HG02798 (cell line): ENCODE data around the gene PPP2R2B.
"Not testable (repeated sequence)": the region's sequence is repeated elsewhere in the genome, so short reads cannot be mapped to it uniquely, and the experiment has no call there.

ENCODE experiments used
- ATAC-seq: cut with Tn5 transposase; IDR thresholded peaks from one replicate; pipeline ENCODE4 v1.9.1; 2021; ENCODE audit warnings: mild to moderate bottlenecking; ENCODE audit not compliant: unreplicated experiment, poor library complexity

Gene PPP2R2B

DNA sequence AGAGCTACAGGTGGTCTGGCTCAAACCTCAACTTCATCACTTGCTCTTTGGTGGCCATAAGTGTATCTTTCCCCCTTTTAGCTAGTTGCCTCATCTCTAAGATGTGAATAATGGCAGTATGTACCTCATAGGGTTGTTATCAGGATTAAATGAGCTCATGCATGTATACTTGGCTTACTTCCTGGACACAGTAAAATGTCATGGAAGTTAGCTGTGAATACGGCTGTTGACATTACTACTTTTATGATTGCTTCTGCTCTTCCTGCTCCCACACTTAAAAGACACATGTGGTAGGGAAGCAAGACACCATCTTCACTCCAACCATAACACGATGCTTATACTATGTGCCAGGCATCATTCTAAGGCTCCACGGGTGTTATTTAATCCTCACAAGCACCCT, 248.1 kb downstream of the PPP2R2B start:
- ATAC-seq: no peak

DNA sequence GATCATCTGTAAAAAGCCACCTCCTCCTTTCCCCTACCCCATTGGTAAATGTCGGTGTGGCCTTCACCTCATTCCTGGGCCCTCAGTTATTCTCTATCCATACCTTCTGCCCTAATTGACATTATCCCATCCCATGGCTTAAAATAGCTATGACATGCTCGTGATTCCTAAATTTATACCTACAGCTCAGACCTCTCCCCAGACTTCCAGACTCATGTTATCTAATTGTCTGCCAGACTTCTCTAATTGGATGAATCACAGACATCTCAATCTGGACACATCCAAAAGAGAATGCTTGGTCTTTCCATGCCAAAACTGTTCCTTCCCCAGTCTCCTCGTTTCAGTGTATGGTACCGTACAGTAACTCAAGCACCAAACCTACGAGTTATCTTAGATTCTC, 249.6 kb downstream of the PPP2R2B start:
- no peak for ATAC-seq

DNA sequence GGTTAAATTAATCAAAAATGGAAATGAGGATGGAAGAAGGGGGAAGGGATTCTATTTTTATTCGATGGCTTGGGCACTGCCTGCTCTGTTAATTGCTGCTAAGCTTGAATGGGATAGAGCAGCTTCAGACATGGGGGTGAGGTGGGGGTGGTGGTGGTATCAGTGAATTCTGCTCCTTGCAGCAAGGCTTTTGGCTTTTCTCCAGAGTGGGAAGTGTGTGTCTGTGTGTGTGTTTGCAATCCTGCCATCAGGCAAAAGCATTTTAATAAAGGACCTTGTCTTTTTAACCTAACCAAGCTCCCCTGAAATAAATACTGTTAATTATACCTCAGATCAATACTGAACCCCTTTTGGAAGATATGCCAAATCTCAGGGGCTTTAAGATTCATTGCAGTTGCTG, 251.6 kb downstream of the PPP2R2B start:
- ATAC-seq: no peak

DNA sequence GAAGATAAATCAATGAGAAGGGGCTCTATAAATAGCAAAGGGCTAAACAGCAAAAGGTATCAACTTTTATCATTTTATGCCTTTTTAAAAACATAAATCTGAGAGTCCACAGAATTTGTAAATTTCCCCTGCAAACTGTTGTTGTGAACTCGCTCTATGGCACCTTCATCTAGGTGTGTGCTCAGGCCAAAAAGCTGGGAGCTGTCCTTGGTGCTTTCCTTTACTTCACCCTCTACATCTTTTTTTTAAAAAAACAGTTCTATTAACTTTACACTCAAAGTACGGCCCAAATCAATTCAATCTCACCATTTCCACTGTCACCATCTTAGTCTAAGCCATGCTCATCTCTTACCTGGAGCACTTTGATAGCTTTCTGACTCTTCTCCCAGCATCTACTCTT, 254.4 kb downstream of the PPP2R2B start:
- ATAC-seq: no peak

DNA sequence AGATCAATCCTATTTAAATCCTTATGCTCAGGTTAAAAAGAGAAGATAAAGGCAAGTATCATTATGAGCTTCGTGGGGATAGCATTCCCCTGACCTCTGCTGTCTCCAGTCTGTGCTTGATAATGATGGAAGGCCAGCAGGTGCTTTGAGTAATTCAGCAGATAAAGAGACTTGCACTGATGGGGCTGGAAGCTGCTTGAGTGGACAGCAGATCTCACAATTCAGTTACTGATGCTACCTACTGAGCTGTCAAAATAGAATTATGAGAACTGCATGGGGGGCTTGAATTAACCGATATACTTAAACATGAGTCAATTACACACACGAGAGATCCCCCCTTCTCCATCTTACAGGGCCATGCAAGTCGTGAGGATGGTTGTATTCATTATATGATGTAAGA, 254.9 kb downstream of the PPP2R2B start:
- no peak for ATAC-seq

DNA sequence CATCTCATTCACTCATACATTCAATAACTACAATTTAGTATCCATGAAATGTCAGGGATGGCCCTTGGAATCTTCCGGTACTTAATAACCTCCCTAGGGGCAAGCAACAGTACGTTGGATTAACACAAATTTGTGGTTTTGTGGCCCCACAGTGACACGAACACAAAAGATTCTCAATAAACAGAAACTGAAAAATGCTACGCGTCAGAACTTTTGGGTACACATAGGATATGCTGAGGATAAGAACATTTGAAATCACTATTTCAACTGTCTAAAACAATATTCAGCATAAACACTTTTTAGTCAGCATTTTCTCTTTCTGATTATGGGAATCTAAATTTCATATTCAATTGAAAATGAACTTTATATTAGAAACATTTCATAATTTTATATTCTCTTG, 255.5 kb downstream of the PPP2R2B start:
- no peak for ATAC-seq

DNA sequence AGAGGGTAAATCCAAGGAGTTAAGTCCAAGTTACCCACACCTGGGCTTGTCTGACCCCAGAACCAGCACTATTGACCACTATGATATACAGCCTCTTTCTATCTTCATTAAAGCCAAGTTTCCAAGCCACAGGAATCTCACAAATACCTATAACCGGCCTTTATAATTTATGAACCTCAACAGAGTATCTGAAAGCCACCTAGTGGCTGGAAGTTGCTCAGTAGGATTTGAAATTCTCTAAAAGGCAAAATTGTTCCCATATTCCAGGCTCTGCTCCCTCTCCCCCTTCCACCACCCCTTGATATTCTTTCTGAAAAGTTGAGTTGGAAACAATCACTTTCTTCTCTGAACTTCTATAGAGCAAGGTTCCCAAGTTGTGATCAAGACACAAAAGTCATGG, 256.2 kb downstream of the PPP2R2B start:
- no peak for ATAC-seq

DNA sequence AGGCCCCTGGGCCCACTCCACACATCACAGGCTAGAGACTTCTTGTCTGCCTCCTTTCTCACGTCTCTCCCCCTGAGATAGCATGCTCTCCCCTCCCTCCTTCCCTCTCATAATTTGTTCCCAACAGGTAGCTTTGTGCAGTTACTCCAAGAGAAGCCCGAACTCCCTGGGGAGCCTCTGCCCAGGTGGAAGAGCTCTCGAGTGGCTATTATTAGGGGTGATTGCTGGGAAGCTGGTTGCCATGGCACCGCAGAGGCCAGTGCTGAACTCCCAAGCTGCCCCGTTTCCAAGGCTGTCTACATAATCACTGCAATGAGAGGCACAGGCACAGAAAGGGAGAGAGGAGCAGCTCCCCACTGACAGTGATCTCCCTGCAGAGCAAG, 257.9 kb downstream of the PPP2R2B start:
- ATAC-seq: no peak

DNA sequence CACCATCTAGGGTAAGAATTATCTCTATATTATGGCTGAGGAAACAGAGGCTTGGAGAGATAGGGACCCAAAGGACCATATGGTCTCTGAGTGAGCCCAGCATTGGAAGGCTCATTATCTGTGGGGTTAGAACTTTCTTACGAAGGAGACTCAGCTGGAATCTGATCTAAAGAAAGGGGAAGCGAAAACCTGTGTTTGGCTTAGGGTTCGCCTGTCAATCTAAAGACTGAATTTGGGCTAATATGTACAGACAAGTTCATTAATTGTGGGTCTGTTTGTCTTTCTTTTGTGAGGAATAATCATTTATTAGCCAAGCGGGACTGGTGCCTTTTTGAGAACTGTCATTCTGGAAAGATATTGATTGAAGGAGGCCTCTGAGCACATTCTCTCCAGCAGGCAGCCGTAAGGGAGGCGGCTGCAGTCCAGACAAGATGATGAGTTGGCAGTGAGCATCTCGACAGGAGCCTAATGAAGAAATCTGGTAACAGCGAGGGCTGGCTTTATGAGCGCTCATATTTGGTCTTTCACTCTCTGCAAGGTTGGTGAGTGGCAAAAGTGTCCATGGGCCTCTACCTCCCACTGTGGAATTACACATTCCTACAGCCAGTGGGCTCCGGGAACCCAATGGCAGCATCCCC, 258.4 kb downstream of the PPP2R2B start:
- ATAC-seq: no peak

DNA sequence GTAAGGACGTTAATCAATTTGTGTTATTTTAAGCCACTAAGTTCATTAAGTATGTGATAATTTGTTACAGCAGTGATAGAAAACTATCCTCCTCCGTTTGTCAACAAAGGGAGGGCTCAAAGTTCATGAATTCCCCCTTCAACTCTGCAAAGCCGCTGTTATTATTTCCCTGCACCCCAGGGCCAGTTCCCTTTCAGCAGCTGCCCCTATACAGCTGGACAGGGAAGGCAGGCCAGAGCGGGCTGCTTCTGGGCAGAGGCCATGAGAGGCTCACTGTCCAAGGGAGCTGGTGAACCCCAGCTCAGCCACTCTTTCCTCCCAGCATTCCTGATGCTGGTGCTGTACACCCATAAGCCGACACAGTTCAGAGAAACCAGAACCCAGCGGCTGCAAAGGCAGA, 260.1 kb downstream of the PPP2R2B start:
- ATAC-seq: no peak

DNA sequence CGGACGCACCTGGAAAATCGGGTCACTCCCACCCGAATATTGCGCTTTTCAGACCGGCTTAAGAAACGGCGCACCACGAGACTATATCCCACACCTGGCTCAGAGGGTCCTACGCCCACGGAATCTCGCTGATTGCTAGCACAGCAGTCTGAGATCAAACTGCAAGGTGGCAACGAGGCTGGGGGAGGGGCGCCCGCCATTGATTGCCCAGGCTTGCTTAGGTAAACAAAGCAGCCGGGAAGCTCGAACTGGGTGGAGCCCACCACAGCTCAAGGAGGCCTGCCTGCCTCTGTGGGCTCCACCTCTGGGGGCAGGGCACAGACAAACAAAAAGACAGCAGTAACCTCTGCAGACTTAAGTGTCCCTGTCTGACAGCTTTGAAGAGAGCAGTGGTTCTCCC, 268.8 kb downstream of the PPP2R2B start:
- not testable (repeated sequence) for ATAC-seq

DNA sequence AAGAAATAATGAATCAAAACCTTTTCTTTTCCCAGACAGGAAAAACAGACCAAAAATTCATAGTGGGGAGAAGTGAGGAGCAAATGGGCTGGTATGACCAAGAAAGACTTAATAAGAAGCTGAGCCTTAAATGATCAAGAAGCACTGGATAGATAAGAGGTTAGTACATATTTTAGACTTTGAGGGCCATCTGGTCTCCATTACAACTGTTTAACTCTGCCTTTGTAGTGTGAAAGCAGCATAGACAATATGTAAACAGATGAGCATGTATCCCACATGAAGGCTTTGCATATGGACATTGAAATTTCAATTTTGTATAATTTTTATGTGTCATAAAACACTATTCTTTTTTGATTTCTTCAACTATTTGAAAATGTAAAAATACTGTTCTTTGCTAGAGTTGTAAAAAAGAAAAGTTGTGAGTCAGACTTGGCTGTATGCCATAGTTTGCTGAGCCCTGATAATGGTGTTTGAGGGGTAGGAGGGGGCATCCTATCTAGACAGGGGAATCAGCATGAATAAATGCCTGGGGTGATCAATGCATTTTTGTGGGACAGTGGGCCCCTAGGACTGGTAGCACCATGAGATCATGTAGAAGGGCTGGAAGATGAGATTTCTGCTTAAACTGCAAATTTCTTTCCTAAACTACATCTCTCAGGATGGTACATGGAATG, 270.8 kb downstream of the PPP2R2B start:
- no peak for ATAC-seq

DNA sequence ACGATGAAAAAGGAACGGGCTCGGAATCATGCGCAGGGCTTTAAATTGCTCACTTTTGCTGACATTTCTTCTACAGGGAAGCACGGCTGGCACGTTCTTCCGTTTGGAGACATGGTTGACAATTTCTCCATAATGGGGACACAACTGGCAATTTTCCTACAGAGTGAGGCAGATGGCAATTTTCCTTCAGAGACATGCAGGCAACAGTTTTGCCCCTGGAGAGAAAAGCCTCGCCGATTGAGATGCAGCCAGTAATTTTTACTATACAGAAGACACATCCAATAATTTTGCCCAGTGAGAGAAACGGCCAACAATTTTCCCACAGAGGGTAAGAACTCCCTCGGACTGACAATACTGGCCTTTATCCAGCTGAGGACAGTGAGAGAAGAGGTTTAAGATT, 271.7 kb downstream of the PPP2R2B start:
- ATAC-seq: no peak

DNA sequence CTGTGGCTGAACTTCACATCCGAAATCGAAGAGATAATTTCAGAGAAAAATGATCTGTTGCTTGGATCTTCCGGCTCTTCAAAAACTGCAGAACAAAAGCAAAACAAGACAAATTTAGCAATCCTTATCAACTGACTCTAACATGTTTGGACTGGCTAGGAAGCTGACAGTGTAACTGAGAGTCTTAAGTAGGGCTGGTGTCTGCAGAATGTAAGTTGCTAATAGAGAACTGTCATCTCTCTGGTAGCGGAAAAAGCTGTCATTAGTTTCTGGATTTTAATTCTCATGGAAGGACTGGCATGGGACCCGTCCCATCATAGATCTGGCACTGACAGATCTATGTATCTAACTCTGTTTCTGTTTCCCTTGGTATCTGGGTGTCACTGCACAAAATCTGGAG, 278.2 kb downstream of the PPP2R2B start:
- no peak for ATAC-seq

DNA sequence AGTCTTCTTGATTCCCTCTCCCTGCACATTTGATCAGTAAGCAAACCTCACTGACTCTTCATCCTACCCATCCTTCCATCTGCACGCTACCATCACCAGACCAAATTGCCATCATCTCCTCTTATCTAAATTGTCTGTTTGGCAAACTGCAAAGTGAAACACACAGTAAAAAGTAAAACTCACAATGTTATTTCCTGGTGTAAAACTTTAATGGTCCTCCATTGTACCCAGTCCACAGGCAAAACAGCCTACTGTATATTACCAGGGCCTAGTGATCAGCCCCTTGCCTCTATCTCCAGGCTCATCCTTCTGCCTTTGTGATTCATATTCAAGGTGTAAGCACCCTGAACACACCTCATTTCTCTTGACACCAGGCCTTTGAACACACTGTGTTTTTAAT, 279.3 kb downstream of the PPP2R2B start:
- no peak for ATAC-seq

DNA sequence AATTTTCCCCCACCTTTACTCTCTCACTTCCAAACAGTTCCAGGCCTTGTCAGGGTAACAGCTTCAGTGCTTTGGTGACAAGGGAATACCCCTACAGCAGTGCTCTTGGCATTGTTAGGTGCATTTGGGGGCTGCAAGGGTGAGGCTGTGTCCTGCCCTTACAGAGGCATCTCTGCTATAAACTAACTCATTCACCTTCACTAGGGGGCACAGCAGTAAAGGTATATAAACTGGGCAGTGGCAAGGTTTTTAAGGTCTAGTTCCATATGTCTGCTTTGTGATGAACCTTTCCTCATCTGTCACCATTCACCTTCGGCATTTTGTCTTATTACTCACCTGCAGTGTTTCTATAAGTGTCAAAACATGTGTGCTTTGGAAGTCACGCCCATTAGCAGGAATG, 283.5 kb downstream of the PPP2R2B start:
- ATAC-seq: no peak

DNA sequence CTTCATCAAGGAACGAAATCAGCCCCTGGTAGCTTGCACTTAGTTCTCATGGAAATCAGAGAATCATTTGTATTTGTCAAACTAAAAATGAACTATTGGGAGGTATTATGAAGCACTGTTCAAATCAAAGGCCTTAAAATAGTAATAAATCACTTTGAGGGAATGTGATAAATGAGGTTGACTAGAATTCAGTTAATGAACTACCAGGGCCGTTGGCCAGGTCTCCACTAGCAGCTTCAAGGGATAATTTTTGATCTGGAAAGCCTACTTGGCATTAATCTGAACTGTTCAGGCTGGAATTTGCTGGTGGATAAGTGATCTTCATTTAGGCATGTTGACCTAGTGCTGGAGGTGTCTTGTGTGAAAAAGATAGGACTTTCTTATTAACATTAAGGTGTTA, 286.2 kb downstream of the PPP2R2B start:
- ATAC-seq: no peak

DNA sequence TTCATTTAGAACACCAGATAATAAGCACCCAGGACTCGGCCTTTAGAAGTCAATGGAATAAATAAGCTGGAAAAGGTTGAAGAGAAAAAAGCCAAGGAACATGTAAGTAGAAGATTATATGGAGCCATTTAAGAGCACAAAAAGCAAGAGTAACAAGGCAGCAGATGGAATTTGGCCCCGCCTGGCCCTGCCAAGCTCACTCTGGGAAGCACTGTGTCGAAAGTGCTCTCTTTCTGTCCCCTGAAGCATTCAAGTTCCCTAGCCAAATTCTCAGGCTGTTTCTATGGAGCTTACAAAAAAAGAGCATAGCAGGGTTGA, 289.6 kb downstream of the PPP2R2B start:
- ATAC-seq: no peak

DNA sequence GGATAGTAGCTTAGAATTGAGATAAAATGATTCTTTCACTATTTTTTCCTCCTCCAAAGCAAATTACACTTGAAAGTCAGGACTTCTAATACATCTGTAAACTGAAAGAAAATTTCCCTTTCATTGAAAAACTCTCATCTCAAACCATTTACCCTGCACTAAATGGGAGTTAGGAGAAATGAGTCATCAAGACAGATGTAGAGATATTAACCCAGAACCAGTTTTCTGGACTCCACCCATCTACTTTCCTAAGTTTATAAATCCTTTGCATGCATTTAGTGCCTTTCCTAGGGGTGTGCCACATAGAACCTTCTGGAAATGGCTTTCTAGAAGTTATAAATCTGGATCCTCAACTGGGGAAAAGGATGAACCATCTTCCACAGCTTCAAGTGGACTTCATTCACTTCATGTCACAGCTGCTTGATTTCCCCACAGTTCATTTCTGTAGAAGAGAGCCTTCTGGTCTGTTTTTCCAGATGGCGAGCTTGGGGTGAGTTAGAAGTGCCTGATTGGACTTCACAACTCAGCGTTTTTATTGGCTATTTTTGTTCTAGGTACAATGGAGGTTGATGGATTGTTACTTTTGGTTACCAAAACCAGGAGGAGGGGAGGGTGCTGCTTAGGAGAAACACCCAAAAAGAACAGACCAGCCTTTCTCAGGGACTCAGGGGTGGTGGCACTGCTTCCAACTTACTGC, 290.1 kb downstream of the PPP2R2B start:
- ATAC-seq: no peak

DNA sequence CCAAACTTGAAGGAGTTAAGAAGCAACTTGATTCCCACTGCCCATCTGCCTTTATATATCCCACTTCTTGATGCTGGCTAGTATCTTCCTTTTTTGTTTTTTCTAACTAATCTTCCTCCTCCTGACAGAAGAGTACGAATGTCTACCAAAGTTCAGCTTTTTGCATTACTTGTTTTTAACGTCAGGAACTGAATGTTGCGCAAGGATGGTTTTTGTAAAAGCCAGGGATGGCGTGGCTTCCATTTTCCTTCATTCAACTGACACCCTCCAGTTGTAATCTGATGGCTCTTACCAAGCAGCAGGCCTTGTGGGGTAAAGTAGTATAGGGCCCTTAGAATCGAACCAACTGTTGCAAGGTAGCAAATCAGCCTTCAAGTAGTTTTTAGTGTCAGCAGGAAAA, 291.8 kb downstream of the PPP2R2B start:
- no peak for ATAC-seq

DNA sequence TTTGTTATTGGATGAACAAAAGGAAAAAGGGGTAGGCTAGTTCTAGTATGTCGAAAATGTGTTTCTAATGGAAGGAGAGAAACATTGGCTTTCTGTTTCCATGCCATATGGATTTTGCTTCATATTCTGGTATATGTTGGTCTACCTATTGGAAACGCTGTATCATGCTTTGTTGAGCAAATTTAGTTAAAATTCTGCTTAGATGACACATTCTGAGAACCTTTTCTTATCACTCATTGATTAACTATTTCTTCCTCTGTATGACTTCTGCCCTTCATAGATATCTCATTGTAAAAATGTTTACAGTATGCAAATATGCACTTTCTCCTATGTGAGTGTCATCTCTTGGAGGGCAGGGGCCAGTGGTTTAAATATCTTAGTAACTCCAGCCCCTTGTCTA, 293.8 kb downstream of the PPP2R2B start:
- no peak for ATAC-seq

DNA sequence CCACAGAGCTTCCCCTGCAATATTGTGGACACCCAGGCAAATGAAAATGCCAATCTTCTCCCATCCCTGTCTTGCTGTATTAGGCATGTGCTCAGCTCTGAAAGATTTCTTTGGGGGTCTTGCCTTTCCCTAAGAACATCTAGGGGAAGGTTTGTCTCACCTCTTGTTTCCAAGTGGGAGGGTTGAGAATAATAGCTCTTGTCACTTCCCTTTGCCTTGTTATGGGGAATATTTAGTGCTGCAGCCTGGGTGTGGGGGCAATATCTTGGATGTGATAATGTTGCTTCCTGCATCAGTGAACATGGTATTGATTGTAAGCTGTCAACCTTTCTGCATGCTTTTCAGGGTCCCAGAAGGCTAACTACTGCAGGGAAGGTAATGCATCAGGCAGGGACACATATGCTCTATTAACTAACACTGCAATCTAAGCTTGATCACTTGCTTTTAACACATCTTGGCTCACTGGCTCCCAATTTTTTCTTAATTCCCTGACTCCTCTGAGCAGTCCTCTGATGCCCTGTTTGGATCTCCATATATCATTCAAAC, 296.4 kb downstream of the PPP2R2B start:
- ATAC-seq: no peak
